ENCODE results near the gene ADK.

ADK gene

GRCh38 chr10:74328388-74328787 is 177.4 kb downstream of the ADK start:
- no peak for TF ChIP-seq CTCF (IDR thresholded peaks at IDR 0.05)
- H3K4me1 ChIP-seq: no peaks in the 10 kb centered on the region
- H3K9ac ChIP-seq: no peak overlapping the region
- H3K27ac ChIP-seq: no peak overlapping the region
- no peak overlapping the region for H3K4me3 ChIP-seq (ENCODE audit: low read depth, low read length)
- H3K9me3 ChIP-seq (ENCODE audit: control insufficient read depth, low read length): no peaks in the 10 kb centered on the region
- peaks cover 3% of the 10 kb centered on the region for H3K79me2 ChIP-seq
- no peaks in the 10 kb centered on the region for H3K27me3 ChIP-seq (ENCODE audit: control insufficient read depth, insufficient read depth, low read length)
- no peak overlapping the region for H2AFZ ChIP-seq
- no peaks in the 10 kb centered on the region for H3K36me3 ChIP-seq (ENCODE audit: control insufficient read depth, insufficient read depth, low read length)
- H3K4me2 ChIP-seq (ENCODE audit: low read length): no peak overlapping the region

GRCh38 chr10:74329873-74330272 is 178.9 kb downstream of the ADK start:
- no peak for TF ChIP-seq CTCF (IDR thresholded peaks at IDR 0.05)

GRCh38 chr10:74330646-74331045 is 179.6 kb downstream of the ADK start:
- no peak for TF ChIP-seq CTCF (IDR thresholded peaks at IDR 0.05)
- H3K79me2 ChIP-seq: peaks cover 3% of the 10 kb centered on the region
- H3K9ac ChIP-seq: no peak overlapping the region
- H3K27me3 ChIP-seq (ENCODE audit: control insufficient read depth, insufficient read depth, low read length): no peaks in the 10 kb centered on the region
- no peak overlapping the region for H3K27ac ChIP-seq
- H3K4me3 ChIP-seq (ENCODE audit: low read depth, low read length): no peak overlapping the region
- H3K4me1 ChIP-seq: no peaks in the 10 kb centered on the region
- no peaks in the 10 kb centered on the region for H3K36me3 ChIP-seq (ENCODE audit: control insufficient read depth, insufficient read depth, low read length)
- no peak overlapping the region for H3K4me2 ChIP-seq (ENCODE audit: low read length)
- H3K9me3 ChIP-seq (ENCODE audit: control insufficient read depth, low read length): no peaks in the 10 kb centered on the region
- H2AFZ ChIP-seq: no peak overlapping the region

More at GRCh38 chr10:74329873-74330272, 178.9 kb downstream of the ADK start:
- Histone ChIP-seq H3K27me3 (ENCODE audit: control insufficient read depth, insufficient read depth, low read length) (no peaks in the 10 kb centered on the region), H3K36me3 (ENCODE audit: control insufficient read depth, insufficient read depth, low read length) (no peaks in the 10 kb centered on the region), H3K4me3 (ENCODE audit: low read depth, low read length) (no peak overlapping the region), H3K4me1 (no peaks in the 10 kb centered on the region), H2AFZ (no peak overlapping the region), H3K79me2 (peaks cover 3% of the 10 kb centered on the region), H3K4me2 (ENCODE audit: low read length) (no peak overlapping the region), H3K9me3 (ENCODE audit: control insufficient read depth, low read length) (no peaks in the 10 kb centered on the region), H3K27ac (no peak overlapping the region), H3K9ac (no peak overlapping the region)

- Histone ChIP-seq H3K4me2 (ENCODE audit: low read length) (no peak overlapping the region), H3K36me3 (ENCODE audit: control insufficient read depth, insufficient read depth, low read length) (no peaks in the 10 kb centered on the region), H2AFZ (no peak overlapping the region), H3K4me1 (no peaks in the 10 kb centered on the region), H3K9me3 (ENCODE audit: control insufficient read depth, low read length) (no peaks in the 10 kb centered on the region), H3K27ac (no peak overlapping the region), H3K27me3 (ENCODE audit: control insufficient read depth, insufficient read depth, low read length) (no peaks in the 10 kb centered on the region), H3K4me3 (ENCODE audit: low read depth, low read length) (no peak overlapping the region), H3K79me2 (no peaks in the 10 kb centered on the region), H3K9ac (no peak overlapping the region)
- no peak for TF ChIP-seq CTCF (IDR thresholded peaks at IDR 0.05)
Observed at GRCh38 chr10:74332398-74332797, 181.4 kb downstream of the ADK start.

GRCh38 chr10:74333174-74333573 is 182.2 kb downstream of the ADK start:
- Histone ChIP-seq H3K27ac (no peak overlapping the region), H3K4me1 (no peaks in the 10 kb centered on the region), H3K4me3 (ENCODE audit: low read depth, low read length) (no peak overlapping the region), H2AFZ (no peak overlapping the region), H3K9ac (no peak overlapping the region), H3K9me3 (ENCODE audit: control insufficient read depth, low read length) (no peaks in the 10 kb centered on the region), H3K79me2 (no peaks in the 10 kb centered on the region), H3K4me2 (ENCODE audit: low read length) (no peak overlapping the region), H3K36me3 (ENCODE audit: control insufficient read depth, insufficient read depth, low read length) (no peaks in the 10 kb centered on the region), H3K27me3 (ENCODE audit: control insufficient read depth, insufficient read depth, low read length) (no peaks in the 10 kb centered on the region)
- no peak for TF ChIP-seq CTCF (IDR thresholded peaks at IDR 0.05)

Data from parathyroid adenoma (tissue), 2 donors.